GM12878 (cell line): Measurements from ENCODE around the gene DGKB. TPM values are rescaled to one million over a fixed set of nuclear protein-coding genes. Genes with fewer than 3 reads are reported as not detected.

Source experiments
- ATAC-seq: fragments of 200-7000 bp; cut with Tn5 transposase; 3 replicates; pipeline ENCODE4 v1.9.1; 2020; ENCODE audit warnings: mild to moderate bottlenecking, moderate library complexity
- BruUV-seq: library from RNA; stranded (reverse); fragments of 400-500 nt; replicated peaks from 2 replicates; lab custom pipeline; 2021; lab: Mats Ljungman, UMichigan
- CTCF ChIA-PET: fragments of 300-600 bp; sonication (Branson Sonifier 250); formaldehyde crosslinking; extraction: SDS; loops from one replicate; lab custom pipeline; 2021; ENCODE audit warnings: inconsistent platforms; lab: Yijun Ruan, JAX
- POLR2A ChIA-PET: fragments of 350-600 bp; formaldehyde crosslinking; extraction: SDS; loops from one replicate; lab custom pipeline; 2021; ENCODE audit warnings: inconsistent platforms; lab: Charles Lee
- RAD21 ChIA-PET: fragments of 300-600 bp; sonication (Branson Sonifier 250); formaldehyde crosslinking; loops from one replicate; lab custom pipeline; 2023; ENCODE audit warnings: antibody characterized with exemption; ENCODE audit not compliant: unreplicated experiment; lab: Charles Lee
- SMC1A ChIA-PET: fragments of 300-600 bp; sonication (Branson Sonifier 250); formaldehyde crosslinking; loops from one replicate; lab custom pipeline; 2023; ENCODE audit not compliant: unreplicated experiment, uncharacterized antibody; lab: Charles Lee
- DNase-seq: peaks from one replicate; pipeline ENCODE4 v3.0.0-alpha.2; 2011; ENCODE audit warnings: low read depth, low spot score
- FAIRE-seq: peaks from 3 replicates; lab custom pipeline; 2011; peaks lifted over from hg19 to GRCh38; lab: Jason Lieb, UNC
- H2AFZ ChIP-seq: 2 replicates; pipeline ENCODE4 v1.6.0; 2011; ENCODE audit warnings: low read depth, low read length, control low read depth; ENCODE audit not compliant: control insufficient read depth
- H3K27ac ChIP-seq: 2 replicates; pipeline ENCODE4 v1.5.1; 2011; ENCODE audit warnings: control low read depth; ENCODE audit not compliant: control insufficient read depth, insufficient read depth
- H3K27me3 ChIP-seq, 2 experiments: replicated peaks in 1 of 2; 2 replicates each; pipeline versions ENCODE4 v1.6.0 to v1.6.1; 2011; ENCODE audit warnings: low read length in 1 of 2; ENCODE audit not compliant: control insufficient read depth in 2 of 2, insufficient read depth in 2 of 2
- H3K36me3 ChIP-seq, 2 experiments: 2 replicates each; pipeline ENCODE4 v1.5.1; 2011; ENCODE audit warnings: low read length in 1 of 2; ENCODE audit not compliant: control insufficient read depth in 2 of 2, insufficient read depth in 2 of 2
- H3K4me1 ChIP-seq: 2 replicates; pipeline ENCODE4 v1.6.1; 2011; ENCODE audit warnings: mild to moderate bottlenecking, low read length, moderate library complexity, mixed read lengths; ENCODE audit not compliant: control insufficient read depth, insufficient read depth
- H3K4me2 ChIP-seq: 2 replicates; pipeline ENCODE4 v1.6.0; 2011; ENCODE audit warnings: control low read depth; ENCODE audit not compliant: control insufficient read depth, insufficient read depth
- H3K4me3 ChIP-seq: fragments of 200-600 bp; sonication (generic); 2 replicates; pipeline ENCODE4 v1.5.1; 2016
- H3K79me2 ChIP-seq: 2 replicates; pipeline ENCODE4 v1.6.0; 2011; ENCODE audit warnings: low read length; ENCODE audit not compliant: control insufficient read depth, insufficient read depth
- H3K9ac ChIP-seq: 2 replicates; pipeline ENCODE4 v1.8.0; 2011; ENCODE audit warnings: low read length, control low read depth, mixed read lengths; ENCODE audit not compliant: control insufficient read depth, insufficient read depth
- H3K9me3 ChIP-seq: replicated peaks from 3 replicates; pipeline ENCODE4 v1.5.1; 2011; ENCODE audit warnings: mild to moderate bottlenecking, low read length; ENCODE audit not compliant: control insufficient read depth, insufficient read depth
- H4K20me1 ChIP-seq: 2 replicates; pipeline ENCODE4 v1.6.0; 2011; ENCODE audit not compliant: control insufficient read depth, insufficient read depth
- CBX3 ChIP-seq: fragments of 200-600 bp; sonication (generic); IDR thresholded peaks from 2 replicates; pipeline ENCODE4 v1.6.1; 2016; ENCODE audit warnings: low read depth, borderline replicate concordance
- E4F1 ChIP-seq: fragments of 450-650 bp; IDR thresholded peaks from 2 replicates; pipeline ENCODE4 v1.6.1; 2018; ENCODE audit warnings: borderline replicate concordance, mild to moderate bottlenecking; ENCODE audit not compliant: partially characterized antibody
- GATAD2B ChIP-seq: fragments of 450-650 bp; conservative IDR thresholded peaks from 2 replicates; pipeline ENCODE4 v1.6.1; 2017; ENCODE audit warnings: low read depth, mild to moderate bottlenecking, moderate library complexity
- LARP7 ChIP-seq: fragments of 450-650 bp; IDR thresholded peaks from 2 replicates; pipeline ENCODE4 v1.6.1; 2017; ENCODE audit warnings: mild to moderate bottlenecking
- PRDM15 ChIP-seq: fragments of 450-650 bp; formaldehyde crosslinking; IDR thresholded peaks from 2 replicates; pipeline ENCODE4 v1.4.0; 2020; ENCODE audit warnings: mild to moderate bottlenecking, moderate library complexity
- RAD21 ChIP-seq: IDR thresholded peaks from 2 replicates; pipeline ENCODE4 v1.6.1; 2011; ENCODE audit warnings: mild to moderate bottlenecking, low read depth, low read length, moderate library complexity; ENCODE audit not compliant: insufficient read depth
- RBBP5 ChIP-seq: fragments of 200-600 bp; sonication (generic); conservative IDR thresholded peaks from 2 replicates; pipeline ENCODE4 v1.6.1; 2016
- RELB ChIP-seq: fragments of 450-650 bp; IDR thresholded peaks from 2 replicates; pipeline ENCODE4 v1.6.1; 2017; ENCODE audit warnings: low read depth, mild to moderate bottlenecking, moderate library complexity
- SMAD1 ChIP-seq: fragments of 450-650 bp; IDR thresholded peaks from 2 replicates; pipeline ENCODE4 v1.6.1; 2018; ENCODE audit warnings: mild to moderate bottlenecking, low read depth; ENCODE audit not compliant: partially characterized antibody
- WRNIP1 ChIP-seq: IDR thresholded peaks from 2 replicates; pipeline ENCODE4 v1.6.1; 2011; ENCODE audit warnings: low read depth, low read length, improper control_type of control experiment, borderline replicate concordance
- YBX1 ChIP-seq: fragments of 450-650 bp; IDR thresholded peaks from 2 replicates; pipeline ENCODE4 v1.6.1; 2016; ENCODE audit warnings: antibody characterized with exemption
- ZNF384 ChIP-seq: IDR thresholded peaks from 2 replicates; pipeline ENCODE4 v1.6.1; 2012; ENCODE audit warnings: low read depth, mild to moderate bottlenecking, low read length, improper control_type of control experiment, borderline replicate concordance
- WGBS: methylation state at CpG from one replicate; pipeline ENCODE4 v1.1.6; 2016; ENCODE audit warnings: low lambda C conversion rate; ENCODE audit not compliant: insufficient replicate concordance, insufficient coverage; ENCODE audit errors: missing lambda C conversion rate; 5-methylcytosine and 5-hydroxymethylcytosine counted together
- in situ Hi-C: fragments of 300-500 bp; cut with MboI; formaldehyde crosslinking; loops from 9 replicates; pipeline ENCODE4 v1.14.3; 2018; ENCODE audit warnings: mixed read lengths
- intact Hi-C: fragments of 100-400 bp; cut with micrococcal nuclease; formaldehyde crosslinking; loops from one replicate; pipeline ENCODE4 v1.14.2; 2022; ENCODE audit not compliant: unreplicated experiment
- polyA plus RNA-seq, 11 experiments: library from polyadenylated mRNA; depleted of rRNA in 4 of 11; unstranded in 6 of 11; stranded (reverse) in 5 of 11; fragments of >200 nt; fragmentation: Nextera tagmentation in 4 of 11; fragmentation: Illumina TruSeq in 1 of 11; extraction: Ambion mirVana in 4 of 11; extraction: Trizol in 1 of 11; gene quantifications; 1 replicate in 1 of 11; 2 replicates in 10 of 11; pipeline versions ENCODE4 v1.2.1 to v1.2.3, GENCODE V29; 2011 to 2016; ENCODE audit warnings: inconsistent platforms in 2 of 11, missing spikeins in 2 of 11, low read depth in 1 of 11
- total RNA-seq, 4 experiments: library from RNA; depleted of rRNA in 3 of 4; stranded (reverse); fragments of >200 nt in 3 of 4; fragmentation: Illumina TruSeq in 1 of 4; extraction: Trizol in 1 of 4; gene quantifications; 2 replicates each; pipeline versions ENCODE4 v1.2.1 to v1.2.3, GENCODE V29; 2013 to 2021
- TF ChIP-seq, protein P1 (sequence below): fragments of 450-650 bp; IDR thresholded peaks from 2 replicates; pipeline ENCODE4 v1.6.1; 2018; ENCODE audit warnings: mild to moderate bottlenecking, low read depth, moderate library complexity; ENCODE audit not compliant: partially characterized antibody

DGKB gene
- total and polyA plus RNA-seq, 10 of the 15 experiments (the other 5 are each of a cell fraction or from before 2014, with no cell fraction given), result 0.02 to 0.10 (median 0.04) TPM; not detected in 6

- Histone ChIP-seq H3K9ac (no peak overlapping the region), H3K79me2 (no peaks in the 10 kb centered on the region), H2AFZ (no peak overlapping the region), H3K27me3 (no peaks in the 10 kb centered on the region), H3K4me3 (no peak overlapping the region), H4K20me1 (no peaks in the 10 kb centered on the region), H3K4me2 (no peak overlapping the region), H3K27ac (no peak overlapping the region), H3K36me3 (no peaks in the 10 kb centered on the region), H3K9me3 (no peaks in the 10 kb centered on the region), H3K4me1 (no peaks in the 10 kb centered on the region)
- FAIRE-seq (no peak), ATAC-seq (no peak), DNase-seq (no peak)
- in situ Hi-C loops, result no loop called here
- 0% methylated on average over 1 of the region's 1 CpG for WGBS
- POLR2A ChIA-PET, result no interaction called here
- SMC1A ChIA-PET, result no interaction called here
- CTCF ChIA-PET, result no interaction called here
- intact Hi-C loops, result no loop called here
- RAD21 ChIA-PET, result no interaction called here
- BruUV-seq, result no TSS peak
- TF ChIP-seq LARP7 (no peak), YBX1 (no peak), RBBP5 (no peak), ZNF384 (no peak), CBX3 (no peak), GATAD2B (no peak), SMAD1 (no peak), RELB (no peak), PRDM15 (CRISPR knock-in tag) (no peak), RAD21 (no peak), WRNIP1 (no peak), E4F1 (no peak)
- TF ChIP-seq, protein P1, sequence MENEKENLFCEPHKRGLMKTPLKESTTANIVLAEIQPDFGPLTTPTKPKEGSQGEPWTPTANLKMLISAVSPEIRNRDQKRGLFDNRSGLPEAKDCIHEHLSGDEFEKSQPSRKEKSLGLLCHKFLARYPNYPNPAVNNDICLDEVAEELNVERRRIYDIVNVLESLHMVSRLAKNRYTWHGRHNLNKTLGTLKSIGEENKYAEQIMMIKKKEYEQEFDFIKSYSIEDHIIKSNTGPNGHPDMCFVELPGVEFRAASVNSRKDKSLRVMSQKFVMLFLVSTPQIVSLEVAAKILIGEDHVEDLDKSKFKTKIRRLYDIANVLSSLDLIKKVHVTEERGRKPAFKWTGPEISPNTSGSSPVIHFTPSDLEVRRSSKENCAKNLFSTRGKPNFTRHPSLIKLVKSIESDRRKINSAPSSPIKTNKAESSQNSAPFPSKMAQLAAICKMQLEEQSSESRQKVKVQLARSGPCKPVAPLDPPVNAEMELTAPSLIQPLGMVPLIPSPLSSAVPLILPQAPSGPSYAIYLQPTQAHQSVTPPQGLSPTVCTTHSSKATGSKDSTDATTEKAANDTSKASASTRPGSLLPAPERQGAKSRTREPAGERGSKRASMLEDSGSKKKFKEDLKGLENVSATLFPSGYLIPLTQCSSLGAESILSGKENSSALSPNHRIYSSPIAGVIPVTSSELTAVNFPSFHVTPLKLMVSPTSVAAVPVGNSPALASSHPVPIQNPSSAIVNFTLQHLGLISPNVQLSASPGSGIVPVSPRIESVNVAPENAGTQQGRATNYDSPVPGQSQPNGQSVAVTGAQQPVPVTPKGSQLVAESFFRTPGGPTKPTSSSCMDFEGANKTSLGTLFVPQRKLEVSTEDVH, result no peak
Observed at GRCh38 chr7:14855033-14855794, 47.3 kb downstream of the DGKB start.
